GM13976 (cell line): ENCODE measurements around the gene NR2F2.

ENCODE experiments used
- DNase-seq: peaks from one replicate; pipeline ENCODE4 v3.0.0; 2012; ENCODE audit warnings: low spot score
- in situ Hi-C: fragments of 300-500 bp; cut with MboI; formaldehyde crosslinking; loops from one replicate; pipeline ENCODE4 v1.12.0; 2022; ENCODE audit warnings: low sequenced_read_pairs, mixed read lengths, inconsistent platforms; ENCODE audit not compliant: unreplicated experiment
- TF ChIP-seq, protein P1 (sequence below): IDR thresholded peaks from 2 replicates; pipeline ENCODE4 v1.5.1; 2012; ENCODE audit warnings: borderline replicate concordance, mild to moderate bottlenecking; ENCODE audit not compliant: insufficient read depth; ENCODE audit errors: extremely low read depth, missing control alignments, control extremely low read depth

NR2F2 gene

GRCh38 chr15:96330450-96331143, at the start of gene NR2F2:
Gene NR2F2 (plus strand): TSS chr15:96330700. CDS start chr15:96332106, 1,406 bp downstream.
- in situ Hi-C loops, result loop anchor here (25.0 kb wide), 1 partner anchor 1068 kb away; no protein-coding TSS in a partner anchor
- DNase-seq, result peak; percentile 77
- TF ChIP-seq, protein P1, sequence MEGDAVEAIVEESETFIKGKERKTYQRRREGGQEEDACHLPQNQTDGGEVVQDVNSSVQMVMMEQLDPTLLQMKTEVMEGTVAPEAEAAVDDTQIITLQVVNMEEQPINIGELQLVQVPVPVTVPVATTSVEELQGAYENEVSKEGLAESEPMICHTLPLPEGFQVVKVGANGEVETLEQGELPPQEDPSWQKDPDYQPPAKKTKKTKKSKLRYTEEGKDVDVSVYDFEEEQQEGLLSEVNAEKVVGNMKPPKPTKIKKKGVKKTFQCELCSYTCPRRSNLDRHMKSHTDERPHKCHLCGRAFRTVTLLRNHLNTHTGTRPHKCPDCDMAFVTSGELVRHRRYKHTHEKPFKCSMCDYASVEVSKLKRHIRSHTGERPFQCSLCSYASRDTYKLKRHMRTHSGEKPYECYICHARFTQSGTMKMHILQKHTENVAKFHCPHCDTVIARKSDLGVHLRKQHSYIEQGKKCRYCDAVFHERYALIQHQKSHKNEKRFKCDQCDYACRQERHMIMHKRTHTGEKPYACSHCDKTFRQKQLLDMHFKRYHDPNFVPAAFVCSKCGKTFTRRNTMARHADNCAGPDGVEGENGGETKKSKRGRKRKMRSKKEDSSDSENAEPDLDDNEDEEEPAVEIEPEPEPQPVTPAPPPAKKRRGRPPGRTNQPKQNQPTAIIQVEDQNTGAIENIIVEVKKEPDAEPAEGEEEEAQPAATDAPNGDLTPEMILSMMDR, result no peak

- no peak for DNase-seq
- in situ Hi-C loops, result no loop called here
- TF ChIP-seq, protein P1, result no peak
Observed at GRCh38 chr15:96285305-96285704, 45.2 kb upstream of the NR2F2 start.

GRCh38 chr15:96285729-96286254, 44.7 kb upstream of the NR2F2 start:
- no peak for DNase-seq
- in situ Hi-C loops, result no loop called here
- TF ChIP-seq, protein P1, result no peak

DNA sequence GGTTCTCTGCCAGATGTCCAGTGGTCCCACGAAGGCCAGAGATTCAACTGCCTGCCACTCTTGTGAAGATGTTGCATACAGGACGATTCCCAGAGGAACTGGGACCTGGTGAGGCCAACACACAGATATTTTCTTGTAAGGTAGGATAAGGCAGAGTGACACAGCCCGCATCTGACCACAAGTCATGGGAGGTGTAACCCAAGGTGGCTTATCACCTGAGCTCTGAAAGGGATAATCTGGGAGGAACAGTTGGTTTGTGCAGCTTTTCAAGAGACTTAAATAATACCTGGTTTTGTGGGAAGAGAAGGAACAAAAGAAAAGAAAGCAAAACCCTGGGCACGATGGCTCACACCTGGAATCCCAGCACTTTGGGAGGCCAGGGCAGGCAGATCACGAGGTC, 39.8 kb upstream of the NR2F2 start:
- TF ChIP-seq, protein P1, result no peak
- no peak for DNase-seq
- in situ Hi-C loops, result no loop called here

- TF ChIP-seq, protein P1, result no peak
- DNase-seq, result no peak
- in situ Hi-C loops, result no loop called here
Observed at GRCh38 chr15:96292635-96293034, 37.9 kb upstream of the NR2F2 start.

GRCh38 chr15:96293441-96293840, 37.1 kb upstream of the NR2F2 start:
- TF ChIP-seq, protein P1, result no peak
- in situ Hi-C loops, result no loop called here
- no peak for DNase-seq

DNA sequence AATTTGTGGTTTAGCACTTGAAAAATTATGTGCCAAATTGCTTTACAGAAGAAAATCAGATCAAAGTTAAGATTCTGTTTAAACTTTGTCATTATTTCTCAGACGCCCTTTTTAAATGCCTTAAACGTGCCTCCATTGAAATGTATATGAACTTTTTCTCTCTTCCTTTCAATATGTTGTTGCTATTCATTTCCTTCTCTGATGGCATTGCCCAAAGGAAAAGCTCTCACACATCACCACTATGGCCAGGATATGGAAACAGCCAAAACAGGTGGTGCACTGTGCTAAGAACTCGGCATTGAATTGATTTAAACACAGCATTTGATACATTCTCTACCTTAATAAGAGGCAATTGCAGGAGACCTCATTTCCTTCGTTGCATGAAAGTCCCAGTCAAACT, 35.7 kb upstream of the NR2F2 start:
- no peak for DNase-seq
- TF ChIP-seq, protein P1, result no peak
- in situ Hi-C loops, result no loop called here
